B cell (primary cell): Measurements from ENCODE around the gene MRPL36. TPM values are rescaled to one million over a fixed set of nuclear protein-coding genes. Genes with fewer than 3 reads are reported as not detected.

Source experiments
- ATAC-seq: fragments of 200-7000 bp; cut with Tn5 transposase; one replicate; pipeline ENCODE4 v1.10.0; 2021; ENCODE audit warnings: low read depth, mild to moderate bottlenecking, moderate number of reproducible peaks, moderate library complexity
- CTCF ChIA-PET: fragments of 350-600 bp; sonication (Branson Sonifier 250); formaldehyde crosslinking; loops from one replicate; lab custom pipeline; 2021; ENCODE audit warnings: antibody characterized with exemption, inconsistent platforms; lab: Charles Lee
- POLR2A ChIA-PET: fragments of 350-600 bp; sonication (Branson Sonifier 250); formaldehyde crosslinking; loops from one replicate; lab custom pipeline; 2021; ENCODE audit warnings: antibody characterized with exemption; lab: Charles Lee
- DNase-seq: peaks from one replicate; pipeline ENCODE4 v3.0.0; 2013
- H2AFZ ChIP-seq: 2 replicates; pipeline ENCODE4 v1.6.1; 2012; ENCODE audit warnings: mild to moderate bottlenecking, low read depth, low read length; ENCODE audit not compliant: insufficient read depth, poor library complexity, severe bottlenecking
- H3K27ac ChIP-seq, 2 donors: 1 replicate in 1 of 2; 2 replicates in 1 of 2; pipeline ENCODE4 v1.5.1; 2012 to 2013; ENCODE audit warnings: low read length in 2 of 2, mild to moderate bottlenecking in 2 of 2, moderate library complexity in 1 of 2
- H3K27me3 ChIP-seq, 4 experiments: fragments of 200-600 bp in 1 of 4; sonication (generic) in 1 of 4; replicated peaks in 1 of 4; 1 replicate in 2 of 4; 2 replicates in 2 of 4; pipeline versions ENCODE4 v1.6.1 to v1.7.0; 2013 to 2016; ENCODE audit warnings: low read length in 3 of 4, mild to moderate bottlenecking in 2 of 4, mixed read lengths in 1 of 4, moderate library complexity in 1 of 4; ENCODE audit not compliant: insufficient read depth in 4 of 4, control insufficient read depth in 3 of 4; ENCODE audit errors: control extremely low read depth in 1 of 4
- H3K36me3 ChIP-seq, 2 experiments: replicated peaks in 1 of 2; 1 replicate in 1 of 2; 2 replicates in 1 of 2; pipeline versions ENCODE4 v1.6.1 to v1.7.1; 2013; ENCODE audit warnings: low read length in 1 of 2; ENCODE audit not compliant: insufficient read depth in 2 of 2, control insufficient read depth in 1 of 2; ENCODE audit errors: control extremely low read depth in 1 of 2, extremely low read depth in 1 of 2
- H3K4me1 ChIP-seq, 2 donors: fragments of 200-600 bp in 1 of 2; sonication (generic) in 1 of 2; 1 replicate in 1 of 2; 2 replicates in 1 of 2; pipeline versions ENCODE4 v1.5.1 to v1.6.1; 2013 to 2017; ENCODE audit warnings: low read length in 2 of 2; ENCODE audit not compliant: control insufficient read depth in 2 of 2, insufficient read depth in 2 of 2
- H3K4me2 ChIP-seq: replicated peaks from 2 replicates; pipeline ENCODE3; 2012; ENCODE audit warnings: mild to moderate bottlenecking, low read depth, low read length; ENCODE audit not compliant: poor library complexity, severe bottlenecking
- H3K4me3 ChIP-seq, 5 experiments: fragments of 200-600 bp in 1 of 5; sonication (generic) in 1 of 5; 1 replicate in 3 of 5; 2 replicates in 2 of 5; pipeline versions ENCODE4 v1.5.1 to v1.7.0; 2011 to 2016; ENCODE audit warnings: low read length in 4 of 5, mild to moderate bottlenecking in 4 of 5, low read depth in 2 of 5, control low read depth in 1 of 5, moderate library complexity in 1 of 5; ENCODE audit not compliant: insufficient read depth in 1 of 5; ENCODE audit errors: control extremely low read depth in 1 of 5, extremely low read depth in 1 of 5
- H3K79me2 ChIP-seq: fragments of 200-600 bp; sonication (generic); one replicate; pipeline ENCODE4 v1.6.0; 2016; ENCODE audit warnings: low read length; ENCODE audit not compliant: control insufficient read depth, insufficient read depth
- H3K9ac ChIP-seq: fragments of 200-600 bp; sonication (generic); 2 replicates; pipeline ENCODE4 v1.6.1; 2017; ENCODE audit warnings: mild to moderate bottlenecking, low read length, moderate library complexity
- H3K9me3 ChIP-seq, 3 donors: one replicate each; pipeline versions ENCODE4 v1.6.1 to v1.7.1; 2013; ENCODE audit warnings: low read length in 2 of 3; ENCODE audit not compliant: control insufficient read depth in 2 of 3, insufficient read depth in 1 of 3; ENCODE audit errors: control extremely low read depth in 1 of 3
- H4K20me1 ChIP-seq: 2 replicates; pipeline ENCODE4 v1.6.0; 2012; ENCODE audit warnings: mild to moderate bottlenecking, low read length; ENCODE audit not compliant: insufficient read depth, control insufficient read depth, poor library complexity, severe bottlenecking
- H3K27ac Mint-ChIP-seq: one replicate; pipeline ENCODE4 v1.8.0; 2021; ENCODE audit warnings: mixed read lengths
- H3K27me3 Mint-ChIP-seq: one replicate; pipeline ENCODE4 v1.8.0; 2021; ENCODE audit warnings: mixed read lengths
- H3K4me1 Mint-ChIP-seq: one replicate; pipeline ENCODE4 v1.8.0; 2021; ENCODE audit warnings: mixed read lengths
- H3K4me3 Mint-ChIP-seq: one replicate; pipeline ENCODE4 v1.8.0; 2021; ENCODE audit warnings: mixed read lengths
- H3K9me3 Mint-ChIP-seq: one replicate; pipeline ENCODE4 v1.8.0; 2022; ENCODE audit warnings: mixed read lengths; ENCODE audit not compliant: insufficient read depth
- CTCF ChIP-seq: fragments of 200-600 bp; IDR thresholded peaks from one replicate; pipeline ENCODE4 v1.8.0; 2022; ENCODE audit warnings: antibody characterized with exemption, mild to moderate bottlenecking
- EZH2 ChIP-seq: IDR thresholded peaks from 2 replicates; pipeline ENCODE4 v1.6.1; 2012; ENCODE audit warnings: borderline replicate concordance, low read depth, mild to moderate bottlenecking, moderate library complexity, low read length; ENCODE audit not compliant: insufficient read depth, poor library complexity, severe bottlenecking
- WGBS: methylation state at CpG from one replicate; pipeline ENCODE4 v1.1.5; 2013; ENCODE audit warnings: missing lambda C conversion rate; ENCODE audit not compliant: insufficient coverage; 5-methylcytosine and 5-hydroxymethylcytosine counted together
- intact Hi-C: fragments of 100-400 bp; cut with micrococcal nuclease; formaldehyde crosslinking; loops from one replicate; pipeline ENCODE4 v1.10.0; 2022
- polyA plus RNA-seq: library from polyadenylated mRNA; depleted of rRNA; stranded (reverse); fragments of >200 nt; gene quantifications from 2 replicates; pipeline ENCODE4 v1.2.3, GENCODE V29; 2012
- total RNA-seq, 2 donors: library from RNA; stranded (reverse); fragments of 120-200 nt in 1 of 2; gene quantifications; 1 replicate in 1 of 2; 2 replicates in 1 of 2; pipeline versions ENCODE4 v1.2.3 to v1.2.4, GENCODE V29; 2013 to 2022

MRPL36 gene
- total and polyA plus RNA-seq, 2 donors (not counting 1 experiment from before 2014, with no cell fraction given), result 12.5 to 25.0 TPM

DNA sequence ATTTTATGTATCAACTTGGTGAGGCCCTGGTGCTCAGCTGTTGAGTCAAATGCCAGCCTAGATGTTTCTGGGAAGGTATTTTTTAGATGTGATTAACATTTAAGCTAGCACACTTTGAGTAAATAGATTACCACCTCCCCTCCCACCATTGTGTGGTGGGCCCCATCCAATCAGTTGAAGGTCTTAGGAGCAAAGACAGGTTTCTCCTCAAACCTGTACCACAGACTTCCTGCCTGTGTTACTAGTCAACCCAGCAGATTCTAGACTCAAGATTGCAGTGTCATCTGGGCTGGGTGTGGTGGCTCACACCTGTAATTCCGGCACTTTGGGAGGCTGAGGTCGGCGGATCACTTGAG, 33.8 kb downstream of the MRPL36 start:
- H4K20me1 ChIP-seq, result no peaks in the 10 kb centered on the region
- Mint-ChIP-seq H3K27me3 (peaks cover 30% of the 10 kb centered on the region), H3K9me3 (no peaks in the 10 kb centered on the region), H3K4me3 (no peak overlapping the region), H3K27ac (no peak overlapping the region), H3K4me1 (no peaks in the 10 kb centered on the region)
- DNase-seq (no peak), ATAC-seq (no peak)
- ChIA-PET POLR2A (no interaction called here), CTCF (no interaction called here)
- no peaks in the 10 kb centered on the region for H3K79me2 ChIP-seq
- peaks cover 3 to 6% of the 10 kb centered on the region in 2 donors for H3K4me1 ChIP-seq
- intact Hi-C loops, result loop anchor here (10.0 kb wide), 1 partner anchor 269 kb away; no protein-coding TSS in a partner anchor
- H3K9ac ChIP-seq, result no peak overlapping the region
- H3K27ac ChIP-seq, result no peak overlapping the region
- H3K4me3 ChIP-seq, result no peak overlapping the region
- H2AFZ ChIP-seq, result no peak overlapping the region
- WGBS, result 86% methylated on average over 3 of the region's 3 CpGs
- TF ChIP-seq EZH2 (no peak), CTCF (no peak)
- H3K36me3 ChIP-seq, result no peaks in the 10 kb centered on the region
- H3K4me2 ChIP-seq, result no peak overlapping the region
- peaks cover 0 to 10% (median 0%) of the 10 kb centered on the region in 3 donors for H3K9me3 ChIP-seq
- H3K27me3 ChIP-seq, result peaks cover 0 to 25% (median 5%) of the 10 kb centered on the region in 4 experiments

DNA sequence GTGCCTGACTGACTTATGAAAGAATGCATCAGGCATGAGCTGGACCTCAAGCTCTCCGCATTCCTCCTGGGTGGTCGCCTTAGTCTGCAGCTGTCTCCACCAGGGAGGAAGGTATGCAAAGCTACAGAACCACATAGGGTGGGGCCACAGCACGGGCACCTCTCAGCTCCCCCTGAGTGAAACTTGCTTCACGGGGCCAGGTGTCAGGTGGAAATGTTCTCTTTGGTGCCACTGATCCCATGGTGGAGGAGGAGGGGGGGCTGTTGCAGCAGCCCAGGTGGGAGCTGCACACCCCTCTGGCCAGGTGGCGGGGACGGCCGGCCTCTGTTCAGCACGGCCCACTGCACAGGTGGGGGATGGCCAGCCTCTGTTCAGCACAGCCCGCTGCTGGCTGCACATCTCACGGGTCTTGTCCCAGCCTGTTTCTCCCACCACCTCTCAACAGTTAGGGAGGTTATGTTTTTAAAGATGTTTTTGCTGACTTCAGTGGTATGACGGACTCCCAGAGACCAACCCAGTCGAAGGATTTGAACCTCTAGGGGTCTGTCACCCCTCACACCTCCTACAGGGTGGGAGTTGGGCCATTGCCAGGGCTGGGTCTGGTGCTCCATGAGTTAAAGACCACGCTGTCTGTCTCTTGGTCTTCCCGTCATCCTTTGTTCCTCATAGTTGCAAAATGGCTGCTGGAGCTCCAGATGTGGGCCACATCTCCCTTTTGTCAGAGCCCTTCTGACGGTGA, 34.3 kb downstream of the MRPL36 start:
- Mint-ChIP-seq H3K9me3 (no peaks in the 10 kb centered on the region), H3K4me1 (no peaks in the 10 kb centered on the region), H3K27me3 (peaks cover 28% of the 10 kb centered on the region), H3K27ac (no peak overlapping the region), H3K4me3 (no peak overlapping the region)
- Histone ChIP-seq H3K4me3 (no peak overlapping the region), H3K27me3 (peaks cover 0 to 25% (median 5%) of the 10 kb centered on the region in 4 experiments), H4K20me1 (no peaks in the 10 kb centered on the region), H2AFZ (no peak overlapping the region), H3K27ac (no peak overlapping the region), H3K4me2 (peak overlapping the region; percentile 23), H3K9me3 (peaks cover 0 to 10% (median 0%) of the 10 kb centered on the region in 3 donors), H3K4me1 (peaks cover 3 to 6% of the 10 kb centered on the region in 2 donors), H3K36me3 (no peaks in the 10 kb centered on the region), H3K9ac (no peak overlapping the region), H3K79me2 (no peaks in the 10 kb centered on the region)
- TF ChIP-seq CTCF (no peak), EZH2 (no peak)
- POLR2A ChIA-PET, result no interaction called here
- intact Hi-C loops, result loop anchor here (10.0 kb wide), 1 partner anchor 269 kb away; no protein-coding TSS in a partner anchor
- CTCF ChIA-PET, result no interaction called here
- DNase-seq (no peak), ATAC-seq (no peak)
- 61% methylated on average over 11 of the region's 15 CpGs for WGBS
